Stimulated activated CD4-positive, alpha-beta T cell treated with anti-CD3 and anti-CD28 coated beads, TNF-alpha, amount 100 ng/mL, for 1 hour (primary cell): Measurements from ENCODE around the gene DISP3.

Experiments
- DNase-seq, 3 donors: peaks; one replicate each; pipeline ENCODE4 v3.0.0-alpha.2; 2020; ENCODE audit warnings: low read depth in 3 of 3, low spot score in 1 of 3

Gene DISP3

GRCh38 chr1:11538886-11539285 lies 59.9 kb downstream of the DISP3 start:
- DNase-seq = no peak

GRCh38 chr1:11539850-11540772 lies 61.2 kb downstream of the DISP3 start:
- no peak for DNase-seq

DNA sequence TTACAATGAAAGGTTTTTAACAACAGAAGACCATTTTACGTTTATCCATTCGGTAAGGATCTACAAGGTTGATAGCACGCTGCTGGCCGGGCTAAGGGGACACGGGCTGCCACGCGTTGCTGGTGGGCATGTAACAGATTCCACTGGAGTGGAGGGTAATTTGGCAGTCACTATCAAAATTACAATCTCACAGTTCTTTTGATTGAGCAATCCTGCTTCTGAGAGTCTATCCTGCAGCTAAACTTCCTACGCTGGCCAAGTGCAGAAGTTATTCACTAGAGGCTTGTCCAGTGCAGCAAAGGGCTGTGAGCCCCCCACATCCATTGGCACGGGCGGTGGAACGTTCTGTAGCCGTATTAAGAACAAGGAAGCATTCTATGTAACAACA lies 61.8 kb downstream of the DISP3 start:
- no peak for DNase-seq

DNA sequence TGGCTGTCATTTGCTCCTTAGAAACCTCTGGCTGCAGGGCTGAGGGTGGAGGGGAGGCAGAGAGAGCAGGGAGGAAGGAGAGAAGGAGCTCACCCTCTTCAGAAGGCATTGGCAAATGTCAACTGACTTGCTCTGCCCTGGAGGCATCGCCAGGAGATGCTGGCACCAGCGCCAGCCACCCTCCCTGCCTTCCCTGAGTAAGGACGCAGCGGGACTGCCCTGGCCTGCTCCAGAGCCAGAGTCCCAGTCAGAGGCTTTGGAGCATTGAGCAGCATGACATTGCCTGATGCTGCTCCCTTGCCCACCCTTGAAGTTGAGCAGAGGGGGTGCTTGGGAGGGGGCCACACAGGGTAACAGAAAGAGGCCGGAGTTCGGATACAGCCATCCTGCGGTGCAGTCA lies 62.3 kb downstream of the DISP3 start:
- no peak for DNase-seq

GRCh38 chr1:11541956-11542355 lies 63.0 kb downstream of the DISP3 start:
- DNase-seq = no peak

- DNase-seq = no peak
Measured at GRCh38 chr1:11543392-11543791, 64.4 kb downstream of the DISP3 start.

- no peak for DNase-seq
Measured at GRCh38 chr1:11543796-11544195, 64.8 kb downstream of the DISP3 start.

DNA sequence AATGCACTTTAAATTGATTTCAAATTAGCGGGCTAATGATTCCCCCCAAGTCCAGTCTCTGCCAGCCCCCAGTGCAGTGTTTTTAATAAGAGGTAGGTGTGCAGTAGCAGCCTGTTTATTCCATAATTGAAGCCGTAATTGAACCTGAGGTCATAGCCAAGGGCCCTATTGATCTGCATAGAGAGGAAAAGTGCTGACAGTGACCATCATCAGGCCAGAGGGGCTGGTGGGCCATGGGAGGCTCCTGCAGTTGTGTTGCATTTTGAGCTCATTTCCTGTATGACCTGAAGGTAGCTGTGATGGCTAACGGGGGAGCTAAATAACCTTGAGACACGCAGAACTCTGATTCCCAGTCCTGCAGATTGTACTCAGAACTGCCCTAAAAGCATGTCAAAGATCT lies 67.5 kb downstream of the DISP3 start:
- DNase-seq = no peak

DNA sequence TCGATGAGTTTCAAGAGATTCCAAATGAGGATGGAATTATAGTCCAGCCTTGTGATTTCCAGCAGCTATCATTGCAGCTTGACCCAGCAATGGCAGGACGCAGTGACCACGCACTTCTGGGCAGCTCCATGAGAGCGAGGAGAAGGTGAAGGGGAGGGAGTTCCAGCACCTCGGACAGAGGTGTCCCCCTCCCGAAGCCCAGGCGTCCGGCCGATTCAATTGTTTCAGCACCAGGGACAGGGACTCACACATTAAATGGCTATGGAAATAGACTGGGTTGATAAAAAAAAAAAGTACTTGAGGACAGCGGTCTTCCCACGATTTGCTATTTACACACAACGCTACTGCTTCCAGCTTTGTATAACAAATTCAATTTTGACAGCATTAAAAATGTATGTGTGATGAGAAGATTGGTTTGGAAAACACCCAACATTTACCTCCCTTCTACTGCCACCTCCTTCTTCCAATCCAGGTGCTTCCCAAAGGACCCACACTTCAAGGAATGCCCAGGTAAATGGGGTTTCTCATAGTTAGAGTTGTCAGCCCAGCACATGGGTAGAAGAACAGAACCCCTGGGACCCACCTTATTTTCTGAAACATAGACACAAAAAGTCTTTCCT lies 71.8 kb downstream of the DISP3 start:
- DNase-seq = peak in 1 of 3 donors; percentile 5

GRCh38 chr1:11558276-11558675 lies 79.3 kb downstream of the DISP3 start:
- no peak for DNase-seq

DNA sequence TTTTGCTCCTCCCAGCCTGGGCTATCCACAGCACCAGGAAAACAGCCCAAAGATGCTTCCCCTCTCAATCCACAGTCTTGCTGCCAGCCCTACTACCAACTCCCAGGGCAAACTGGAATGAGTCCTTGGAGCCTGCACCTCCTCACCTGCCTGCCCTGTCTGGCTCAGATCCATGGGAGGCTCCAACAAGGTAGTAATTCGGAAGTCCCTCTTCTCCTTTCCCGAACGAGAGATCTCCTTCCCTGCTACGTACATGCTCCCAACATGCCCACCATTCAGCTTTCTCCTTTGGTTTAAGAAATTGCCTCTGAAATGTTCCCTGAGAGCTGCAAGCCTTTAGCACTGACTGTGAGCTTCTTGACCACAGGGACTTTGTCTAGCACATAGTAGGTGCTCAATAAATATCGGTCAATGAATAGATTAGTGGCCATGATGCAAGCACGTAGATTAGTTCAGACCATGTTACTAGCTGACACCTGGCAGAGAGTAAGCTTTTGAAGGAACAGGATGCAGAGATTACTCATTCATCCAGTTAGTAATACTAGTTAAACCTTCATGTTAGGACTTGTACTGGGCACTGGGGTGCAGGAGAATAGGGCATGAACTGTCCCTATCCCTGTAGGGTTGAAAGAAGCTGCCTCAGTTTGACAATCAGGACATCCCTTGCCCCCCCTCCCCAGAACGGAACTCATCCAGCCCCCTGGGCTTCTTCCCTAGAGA lies 80.1 kb downstream of the DISP3 start:
- no peak for DNase-seq

GRCh38 chr1:11559591-11559970 lies 80.6 kb downstream of the DISP3 start:
- DNase-seq = no peak

DNA sequence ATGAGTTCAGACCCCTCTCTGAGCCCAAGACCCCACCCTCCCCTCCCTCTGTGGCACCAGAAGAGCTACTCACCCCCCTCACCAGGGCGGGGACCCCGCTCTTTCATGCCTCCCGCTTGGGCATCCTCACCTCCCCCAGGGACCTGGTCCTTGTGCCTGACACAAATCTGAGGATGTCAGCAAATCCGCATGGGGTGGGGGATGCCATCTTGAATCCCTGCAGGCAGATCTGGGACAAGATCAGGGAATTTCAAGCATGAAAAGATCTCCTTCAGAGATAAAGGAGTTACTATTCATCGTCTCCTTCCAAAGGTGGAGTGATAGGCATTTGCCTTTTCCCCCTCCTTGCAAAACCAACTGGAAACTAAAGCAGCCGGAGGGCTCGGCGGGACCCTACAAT lies 81.1 kb downstream of the DISP3 start:
- no peak for DNase-seq

- no peak for DNase-seq
Measured at GRCh38 chr1:11561740-11562139, 82.8 kb downstream of the DISP3 start.

- no peak for DNase-seq
Measured at GRCh38 chr1:11562664-11563063, 83.7 kb downstream of the DISP3 start.

DNA sequence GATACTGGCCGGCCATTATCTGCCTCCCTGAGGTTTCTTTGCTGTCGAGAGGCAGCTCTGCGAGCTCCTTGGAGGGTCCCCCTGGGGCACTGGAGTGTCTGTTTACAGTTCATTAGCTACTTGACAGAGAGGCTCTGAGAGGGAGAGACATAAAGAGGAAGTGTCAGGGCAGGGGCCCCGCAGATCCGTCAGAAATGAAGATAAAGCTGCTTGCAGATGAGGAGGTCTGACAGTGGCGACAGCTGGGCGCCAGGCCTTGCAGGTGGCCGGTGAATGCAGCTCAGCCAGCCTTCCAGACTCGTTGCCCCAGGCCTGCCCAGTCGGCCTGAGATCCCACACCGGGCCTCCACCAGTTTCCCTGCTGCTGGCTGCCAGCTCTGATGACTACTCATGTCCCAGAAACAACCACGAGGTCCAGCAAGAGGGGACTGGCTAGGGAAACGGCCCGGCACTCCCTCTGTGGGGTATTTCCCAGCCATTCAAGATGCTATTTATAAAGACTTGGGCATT lies 84.7 kb downstream of the DISP3 start:
- no peak for DNase-seq

- no peak for DNase-seq
Measured at GRCh38 chr1:11564237-11564636, 85.3 kb downstream of the DISP3 start.

DNA sequence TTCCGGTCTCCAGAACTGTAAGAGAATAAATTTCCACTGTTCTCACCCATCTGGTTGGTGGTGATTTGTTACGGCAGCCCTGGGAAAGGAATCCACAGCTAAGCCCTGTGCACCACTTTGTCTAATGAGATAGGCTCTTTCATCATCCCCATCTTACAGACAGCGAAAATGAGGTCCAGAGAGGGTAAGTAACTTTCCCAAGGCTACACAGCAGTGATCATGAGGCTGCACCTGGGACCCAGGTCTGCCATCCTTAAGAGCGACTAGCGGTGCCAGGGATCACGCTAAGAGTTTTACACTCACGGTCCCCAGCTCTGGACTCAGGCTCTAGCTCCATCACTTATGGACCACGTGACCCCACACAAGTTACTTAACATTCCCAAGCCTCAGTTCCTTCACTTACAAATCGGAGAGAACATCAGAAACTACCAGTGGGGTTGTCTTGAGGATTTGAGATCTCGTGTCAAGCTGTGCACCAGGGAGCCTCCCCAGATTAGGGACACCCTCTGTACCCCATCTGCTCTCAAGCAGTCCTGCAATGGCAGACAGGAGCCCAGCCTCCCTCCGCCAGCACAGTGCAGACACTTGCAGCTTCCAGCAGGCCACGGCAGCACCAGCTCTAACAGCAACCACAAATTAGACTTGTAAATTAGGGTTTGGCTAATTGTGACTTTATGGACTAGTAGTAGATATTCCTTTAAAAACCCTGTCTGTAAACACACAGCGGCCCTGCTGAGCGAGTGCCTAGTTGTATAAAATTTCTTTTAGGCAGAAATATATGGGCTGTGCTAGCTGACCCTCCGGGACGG lies 87.3 kb downstream of the DISP3 start:
- no peak for DNase-seq

GRCh38 chr1:11567244-11568065 lies 88.5 kb downstream of the DISP3 start:
- DNase-seq = no peak

DNA sequence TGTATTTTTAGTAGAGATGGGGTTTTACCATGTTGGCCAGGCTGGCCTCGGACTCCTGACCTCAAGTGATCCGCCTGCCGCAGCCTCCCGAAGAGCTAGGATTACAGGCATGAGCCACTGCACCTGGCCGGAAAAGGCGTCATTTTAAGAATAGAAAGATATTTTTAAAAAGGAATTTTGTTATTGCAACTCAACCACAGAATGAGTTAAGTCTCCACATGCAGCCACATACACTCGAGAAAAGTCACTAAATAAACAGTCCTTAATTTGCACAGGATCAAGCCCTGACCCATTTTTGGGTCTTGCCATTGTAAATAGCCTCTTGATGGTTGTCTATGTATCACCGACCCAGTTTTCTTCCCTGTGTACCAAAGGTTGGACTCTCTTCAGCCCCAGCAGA lies 89.7 kb downstream of the DISP3 start:
- DNase-seq = no peak
